Smooth muscle cell (in vitro differentiated cells): ENCODE data around the gene CD93. TPM values are rescaled to one million over a fixed set of nuclear protein-coding genes. Genes with fewer than 3 reads are reported as not detected.

Experiments
- DNase-seq: peaks from one replicate; lab custom pipeline; 2025; ENCODE audit not compliant: unreplicated experiment; lab: John Stamatoyannopoulos, UW
- H2AFZ ChIP-seq: fragments of 200-600 bp; sonication (generic); 2 replicates; pipeline ENCODE4 v1.6.0; 2016; ENCODE audit warnings: antibody characterized with exemption, low read depth, mild to moderate bottlenecking
- H3F3A ChIP-seq: fragments of 200-600 bp; sonication (generic); 2 replicates; pipeline ENCODE4 v1.6.0; 2017; ENCODE audit warnings: antibody characterized with exemption, low read depth
- H3K27ac ChIP-seq: fragments of 200-600 bp; sonication (generic); 2 replicates; pipeline ENCODE4 v1.5.1; 2016; ENCODE audit warnings: low read depth, mild to moderate bottlenecking
- H3K27me3 ChIP-seq: fragments of 200-600 bp; sonication (generic); 2 replicates; pipeline ENCODE4 v1.6.1; 2016; ENCODE audit warnings: low read depth, mild to moderate bottlenecking
- H3K36me3 ChIP-seq: fragments of 200-600 bp; sonication (generic); 2 replicates; pipeline ENCODE4 v1.5.1; 2016; ENCODE audit warnings: low read depth
- H3K4me1 ChIP-seq: fragments of 200-600 bp; sonication (generic); 2 replicates; pipeline ENCODE4 v1.5.1; 2016; ENCODE audit warnings: low read depth
- H3K4me2 ChIP-seq: fragments of 200-600 bp; sonication (generic); 2 replicates; pipeline ENCODE4 v1.6.0; 2016; ENCODE audit warnings: mild to moderate bottlenecking
- H3K4me3 ChIP-seq: fragments of 200-600 bp; sonication (generic); 2 replicates; pipeline ENCODE4 v1.5.1; 2016; ENCODE audit warnings: mild to moderate bottlenecking
- H3K79me2 ChIP-seq: fragments of 200-600 bp; sonication (generic); 2 replicates; pipeline ENCODE4 v1.6.0; 2016; ENCODE audit warnings: low read depth, mild to moderate bottlenecking
- H3K9ac ChIP-seq: fragments of 200-600 bp; sonication (generic); 2 replicates; pipeline ENCODE4 v1.6.0; 2016; ENCODE audit warnings: low read depth
- H3K9me3 ChIP-seq: fragments of 200-600 bp; sonication (generic); replicated peaks from 2 replicates; pipeline ENCODE4 v1.5.1; 2016; ENCODE audit warnings: low read depth
- H4K20me1 ChIP-seq: fragments of 200-600 bp; sonication (generic); 2 replicates; pipeline ENCODE4 v1.6.0; 2016; ENCODE audit warnings: low read depth
- WGBS: methylation state at CpG from one replicate; pipeline ENCODE4 v1.1.7; 2016; ENCODE audit warnings: low lambda C conversion rate; 5-methylcytosine and 5-hydroxymethylcytosine counted together
- polyA plus RNA-seq: library from polyadenylated mRNA; unstranded; fragments of >200 nt; fragmentation: Nextera tagmentation; extraction: Ambion mirVana; gene quantifications from 2 replicates; pipeline ENCODE4 v1.2.1, GENCODE V29; 2016
- total RNA-seq: library from RNA; depleted of rRNA; stranded (reverse); fragments of >200 nt; gene quantifications from 2 replicates; pipeline ENCODE4 v1.2.3, GENCODE V29; 2014
- TF ChIP-seq, protein P1 (sequence below): fragments of 200-600 bp; sonication (generic); IDR thresholded peaks from 2 replicates; pipeline ENCODE4 v1.5.1; 2017; ENCODE audit warnings: borderline replicate concordance, mild to moderate bottlenecking, antibody characterized with exemption; ENCODE audit not compliant: insufficient read depth, poor library complexity, severe bottlenecking

Gene CD93
- total and polyA plus RNA-seq, 2 experiments from 2014 or later: not detected

DNA sequence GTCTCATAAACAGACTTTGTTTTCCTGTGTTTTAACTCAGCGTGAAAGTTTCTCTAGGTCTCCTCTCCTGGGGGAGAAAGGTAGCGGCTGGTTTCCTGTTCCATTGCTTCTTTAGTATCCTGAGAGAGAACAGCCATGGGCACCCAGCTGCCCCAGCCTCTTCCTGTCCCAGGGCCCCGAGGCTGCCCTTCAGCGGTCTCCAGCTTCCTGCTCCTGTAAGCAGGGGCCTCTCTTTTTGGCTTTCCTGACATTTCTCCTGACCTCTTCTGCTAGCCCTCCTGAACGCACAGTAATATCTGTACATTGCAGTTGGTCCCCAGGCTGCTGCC, 53.4 kb downstream of the CD93 start:
- Histone ChIP-seq H3K9me3 (no peaks in the 10 kb centered on the region), H3K36me3 (no peaks in the 10 kb centered on the region), H3K4me3 (no peak overlapping the region), H3K4me2 (no peak overlapping the region), H3K27ac (no peak overlapping the region), H3K9ac (no peak overlapping the region), H3K4me1 (no peaks in the 10 kb centered on the region), H3K27me3 (peaks cover 38% of the 10 kb centered on the region), H3F3A (no peaks in the 10 kb centered on the region), H3K79me2 (no peaks in the 10 kb centered on the region), H2AFZ (no peak overlapping the region), H4K20me1 (no peaks in the 10 kb centered on the region)
- 90% methylated on average over 5 of the region's 5 CpGs for WGBS
- DNase-seq: no peak
- TF ChIP-seq, protein P1, sequence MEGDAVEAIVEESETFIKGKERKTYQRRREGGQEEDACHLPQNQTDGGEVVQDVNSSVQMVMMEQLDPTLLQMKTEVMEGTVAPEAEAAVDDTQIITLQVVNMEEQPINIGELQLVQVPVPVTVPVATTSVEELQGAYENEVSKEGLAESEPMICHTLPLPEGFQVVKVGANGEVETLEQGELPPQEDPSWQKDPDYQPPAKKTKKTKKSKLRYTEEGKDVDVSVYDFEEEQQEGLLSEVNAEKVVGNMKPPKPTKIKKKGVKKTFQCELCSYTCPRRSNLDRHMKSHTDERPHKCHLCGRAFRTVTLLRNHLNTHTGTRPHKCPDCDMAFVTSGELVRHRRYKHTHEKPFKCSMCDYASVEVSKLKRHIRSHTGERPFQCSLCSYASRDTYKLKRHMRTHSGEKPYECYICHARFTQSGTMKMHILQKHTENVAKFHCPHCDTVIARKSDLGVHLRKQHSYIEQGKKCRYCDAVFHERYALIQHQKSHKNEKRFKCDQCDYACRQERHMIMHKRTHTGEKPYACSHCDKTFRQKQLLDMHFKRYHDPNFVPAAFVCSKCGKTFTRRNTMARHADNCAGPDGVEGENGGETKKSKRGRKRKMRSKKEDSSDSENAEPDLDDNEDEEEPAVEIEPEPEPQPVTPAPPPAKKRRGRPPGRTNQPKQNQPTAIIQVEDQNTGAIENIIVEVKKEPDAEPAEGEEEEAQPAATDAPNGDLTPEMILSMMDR: no peak

DNA sequence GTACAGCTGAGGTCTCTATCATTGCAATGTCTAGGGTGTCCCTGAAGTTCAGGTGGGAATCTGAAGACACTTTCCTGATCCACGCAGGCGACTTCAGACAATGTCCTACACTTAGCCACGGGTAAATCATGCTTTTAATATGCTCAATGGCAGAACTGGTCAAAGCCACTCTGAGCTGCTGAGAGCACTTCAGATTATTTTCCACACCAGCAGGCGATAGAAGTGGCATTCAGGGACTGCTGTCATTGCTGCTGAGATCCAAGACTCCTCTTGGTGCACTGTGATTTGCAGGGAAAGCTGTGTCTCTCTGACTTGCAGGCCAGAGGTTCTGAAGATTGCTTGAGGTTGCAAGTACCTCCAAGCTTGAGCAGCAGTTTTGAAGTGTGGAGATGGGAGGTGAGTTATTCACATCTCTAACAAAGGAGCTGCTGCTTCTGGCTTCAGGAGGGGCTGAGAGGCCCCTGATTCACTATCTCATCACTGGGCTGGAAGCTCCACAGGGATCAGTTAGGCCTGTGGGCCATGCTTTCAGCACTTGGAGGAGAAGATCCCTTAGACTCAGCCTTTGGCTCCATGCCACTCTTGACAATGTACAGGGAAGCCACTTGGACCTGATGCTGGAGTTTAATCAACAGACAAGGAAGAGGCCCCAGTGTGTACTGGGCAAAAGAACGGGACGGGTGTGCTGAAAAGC, 53.9 kb downstream of the CD93 start:
- Histone ChIP-seq H3F3A (no peaks in the 10 kb centered on the region), H3K4me1 (no peaks in the 10 kb centered on the region), H4K20me1 (no peaks in the 10 kb centered on the region), H3K4me2 (no peak overlapping the region), H3K27ac (no peak overlapping the region), H3K9ac (no peak overlapping the region), H3K4me3 (no peak overlapping the region), H3K27me3 (peaks cover 32% of the 10 kb centered on the region), H3K79me2 (no peaks in the 10 kb centered on the region), H3K36me3 (no peaks in the 10 kb centered on the region), H3K9me3 (no peaks in the 10 kb centered on the region), H2AFZ (no peak overlapping the region)
- TF ChIP-seq, protein P1: no peak
- no peak for DNase-seq
- 86% methylated on average over 6 of the region's 6 CpGs for WGBS

GRCh38 chr20:23031346-23031745, 54.8 kb downstream of the CD93 start:
- Histone ChIP-seq H3K4me1 (no peaks in the 10 kb centered on the region), H4K20me1 (no peaks in the 10 kb centered on the region), H3K79me2 (no peaks in the 10 kb centered on the region), H3K27me3 (peaks cover 24% of the 10 kb centered on the region), H3F3A (no peaks in the 10 kb centered on the region), H3K4me3 (no peak overlapping the region), H2AFZ (no peak overlapping the region), H3K36me3 (no peaks in the 10 kb centered on the region), H3K9ac (no peak overlapping the region), H3K9me3 (no peaks in the 10 kb centered on the region), H3K4me2 (no peak overlapping the region), H3K27ac (no peak overlapping the region)
- TF ChIP-seq, protein P1: no peak
- DNase-seq: no peak
- WGBS: 92% methylated on average over 6 of the region's 6 CpGs

Other genes starting within 250 kb of the CD93 start
- gene SSTR4, start 51.0 kb downstream of the CD93 start, total RNA-seq: 0.09 TPM in 1 of 2 replicates, not detected in the other
- not detected in 2 replicates for gene SSTR4, start 51.0 kb downstream of the CD93 start, polyA plus RNA-seq
- 8.4 and 9.9 TPM in 2 replicates for gene THBD, start 36.7 kb downstream of the CD93 start, total RNA-seq
- gene THBD, start 36.7 kb downstream of the CD93 start, polyA plus RNA-seq: 10.0 and 10.5 TPM in 2 replicates